CD4-positive, alpha-beta T cell treated with Interleukin-4 for 4 hours (primary cell): Measurements from ENCODE around the gene SLC39A7.
"Not testable (repeated sequence)": the region's sequence is repeated elsewhere in the genome, so short reads cannot be mapped to it uniquely, and the experiment has no call there.

ENCODE experiments used
- DNase-seq: peaks from one replicate; pipeline ENCODE4 v3.0.0-alpha.2; 2020

Gene SLC39A7

GRCh38 chr6:33206027-33206863 is 5.6 kb downstream of the SLC39A7 start:
- no peak for DNase-seq

- DNase-seq: no peak
Measured at GRCh38 chr6:33206864-33207551, 6.3 kb downstream of the SLC39A7 start.

GRCh38 chr6:33207552-33208090 is 7.0 kb downstream of the SLC39A7 start:
- no peak for DNase-seq

- peak; percentile 73 for DNase-seq
Measured at GRCh38 chr6:33208091-33208967, 7.7 kb downstream of the SLC39A7 start, which contains the start of gene RING1. Gene RING1, plus strand, starts transcription at chr6:33208500. Its CDS starts 323 bp downstream, at chr6:33208823.

- DNase-seq: no peak
Measured at GRCh38 chr6:33209856-33210255, 9.2 kb downstream of the SLC39A7 start.

GRCh38 chr6:33211136-33211535 is 10.5 kb downstream of the SLC39A7 start:
- no peak for DNase-seq

GRCh38 chr6:33211666-33212422 is 11.2 kb downstream of the SLC39A7 start:
- DNase-seq: no peak

- DNase-seq: no peak
Measured at GRCh38 chr6:33212857-33213165, 12.1 kb downstream of the SLC39A7 start.

- DNase-seq: no peak
Measured at GRCh38 chr6:33213166-33213988, 12.7 kb downstream of the SLC39A7 start.

GRCh38 chr6:33213989-33214335 is 13.3 kb downstream of the SLC39A7 start:
- no peak for DNase-seq

- no peak for DNase-seq
Measured at GRCh38 chr6:33215271-33216116, 14.8 kb downstream of the SLC39A7 start.

- DNase-seq: no peak
Measured at GRCh38 chr6:33216117-33216649, 15.5 kb downstream of the SLC39A7 start.

- DNase-seq: no peak
Measured at GRCh38 chr6:33217246-33217645, 16.6 kb downstream of the SLC39A7 start.

GRCh38 chr6:33217681-33218080 is 17.0 kb downstream of the SLC39A7 start:
- no peak for DNase-seq

GRCh38 chr6:33226503-33227120 is 25.9 kb downstream of the SLC39A7 start:
- not testable (repeated sequence) for DNase-seq

- no peak for DNase-seq
Measured at GRCh38 chr6:33235221-33235634, 34.6 kb downstream of the SLC39A7 start.

- no peak for DNase-seq
Measured at GRCh38 chr6:33236328-33236727, 35.7 kb downstream of the SLC39A7 start.

- DNase-seq: no peak
Measured at GRCh38 chr6:33236852-33237251, 36.2 kb downstream of the SLC39A7 start.

- no peak for DNase-seq
Measured at GRCh38 chr6:33237741-33238140, 37.1 kb downstream of the SLC39A7 start.

- DNase-seq: no peak
Measured at GRCh38 chr6:33241968-33242367, 41.3 kb downstream of the SLC39A7 start.
